ENCODE results near the gene EID1. TPM values are rescaled to one million over a fixed set of nuclear protein-coding genes. Genes with fewer than 3 reads are reported as not detected.

The EID1 gene
- total RNA-seq, 2 donors from 2014 or later = 108 to 119 TPM

DNA sequence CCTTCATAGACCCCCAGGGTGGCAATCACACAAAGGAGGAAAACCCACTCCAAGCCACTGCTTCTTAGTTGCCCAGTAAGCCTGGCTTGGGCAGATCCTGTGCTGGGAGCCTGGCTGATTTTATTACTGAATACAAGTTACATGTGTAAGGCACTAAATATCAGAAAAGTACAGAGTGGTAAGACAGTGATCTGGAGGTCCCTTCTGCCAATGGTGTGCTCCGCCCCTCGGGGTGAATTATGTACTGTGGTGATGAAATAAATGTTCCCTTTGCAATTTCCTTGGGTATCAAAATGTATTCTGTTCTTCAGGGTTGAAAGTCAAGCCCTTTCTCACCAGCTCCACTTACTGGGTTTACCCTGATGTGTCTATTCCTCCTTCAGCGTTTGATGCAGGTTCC lies 38.8 kb downstream of the EID1 start:
- WGBS, 2 experiments (ENCODE audit: insufficient coverage in 1 of 2, insufficient read length in 1 of 2) = 90 to 94% methylated on average over 2 to 3 of the region's 3 CpGs
- TF ChIP-seq, protein P1, sequence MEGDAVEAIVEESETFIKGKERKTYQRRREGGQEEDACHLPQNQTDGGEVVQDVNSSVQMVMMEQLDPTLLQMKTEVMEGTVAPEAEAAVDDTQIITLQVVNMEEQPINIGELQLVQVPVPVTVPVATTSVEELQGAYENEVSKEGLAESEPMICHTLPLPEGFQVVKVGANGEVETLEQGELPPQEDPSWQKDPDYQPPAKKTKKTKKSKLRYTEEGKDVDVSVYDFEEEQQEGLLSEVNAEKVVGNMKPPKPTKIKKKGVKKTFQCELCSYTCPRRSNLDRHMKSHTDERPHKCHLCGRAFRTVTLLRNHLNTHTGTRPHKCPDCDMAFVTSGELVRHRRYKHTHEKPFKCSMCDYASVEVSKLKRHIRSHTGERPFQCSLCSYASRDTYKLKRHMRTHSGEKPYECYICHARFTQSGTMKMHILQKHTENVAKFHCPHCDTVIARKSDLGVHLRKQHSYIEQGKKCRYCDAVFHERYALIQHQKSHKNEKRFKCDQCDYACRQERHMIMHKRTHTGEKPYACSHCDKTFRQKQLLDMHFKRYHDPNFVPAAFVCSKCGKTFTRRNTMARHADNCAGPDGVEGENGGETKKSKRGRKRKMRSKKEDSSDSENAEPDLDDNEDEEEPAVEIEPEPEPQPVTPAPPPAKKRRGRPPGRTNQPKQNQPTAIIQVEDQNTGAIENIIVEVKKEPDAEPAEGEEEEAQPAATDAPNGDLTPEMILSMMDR (conservative IDR thresholded peaks at IDR 0.05) = no peak
- H3K4me3 ChIP-seq (ENCODE audit: low read length) = no peak overlapping the region
- H3K27me3 ChIP-seq (ENCODE audit: control insufficient read depth, insufficient read depth, low read length, poor library complexity, severe bottlenecking) = no peaks in the 10 kb centered on the region
- no peak for DNase-seq
- H3K9me3 ChIP-seq (ENCODE audit: control insufficient read depth, low read length) = no peaks in the 10 kb centered on the region
- no peaks in the 10 kb centered on the region for H3K27me3 Mint-ChIP-seq (ENCODE audit: insufficient read depth)
- no peak overlapping the region for H3K27ac ChIP-seq (ENCODE audit: low read depth, low read length)
- no peaks in the 10 kb centered on the region for H3K4me1 ChIP-seq (ENCODE audit: control insufficient read depth, insufficient read depth, low read length)
- peaks cover 7% of the 10 kb centered on the region for H3K4me1 Mint-ChIP-seq
- H3K9ac ChIP-seq (ENCODE audit: extremely low read depth, low read length, poor library complexity, severe bottlenecking) = no peak overlapping the region
- H3K4me3 Mint-ChIP-seq = no peak overlapping the region
- no peaks in the 10 kb centered on the region for H3K9me3 Mint-ChIP-seq
- H3K36me3 ChIP-seq (ENCODE audit: control insufficient read depth, insufficient read depth, low read length) = no peaks in the 10 kb centered on the region
- H3K27ac Mint-ChIP-seq = no peak overlapping the region
- H3K36me3 Mint-ChIP-seq (ENCODE audit: low read depth) = no peaks in the 10 kb centered on the region

DNA sequence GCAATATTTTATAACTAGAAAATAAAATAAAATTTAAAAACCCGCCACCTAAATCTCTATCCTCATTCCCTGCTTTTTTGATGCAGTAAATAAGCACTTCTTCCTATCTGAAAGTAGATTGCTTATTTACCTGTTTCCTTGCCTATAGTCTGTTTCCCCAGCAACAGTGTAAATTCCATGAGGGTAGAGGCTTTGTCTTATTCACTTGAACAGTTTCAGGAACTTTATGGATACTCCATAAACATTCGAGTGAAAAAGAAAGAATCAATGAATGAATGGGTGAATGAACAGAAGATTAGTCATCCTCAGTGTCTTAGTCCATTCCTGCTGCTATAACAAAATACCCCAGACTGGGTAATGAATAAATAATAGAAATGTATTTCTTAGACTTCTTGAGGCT lies 44.1 kb downstream of the EID1 start:
- H3K27ac Mint-ChIP-seq = no peak overlapping the region
- TF ChIP-seq, protein P1 (conservative IDR thresholded peaks at IDR 0.05) = no peak
- no peaks in the 10 kb centered on the region for H3K4me1 Mint-ChIP-seq
- H3K36me3 Mint-ChIP-seq (ENCODE audit: low read depth) = no peaks in the 10 kb centered on the region
- no peak overlapping the region for H3K9ac ChIP-seq (ENCODE audit: extremely low read depth, low read length, poor library complexity, severe bottlenecking)
- no peaks in the 10 kb centered on the region for H3K36me3 ChIP-seq (ENCODE audit: control insufficient read depth, insufficient read depth, low read length)
- 100% methylated on average over 1 to 2 of the region's 2 CpGs for WGBS, 2 experiments (ENCODE audit: insufficient coverage in 1 of 2, insufficient read length in 1 of 2)
- no peak overlapping the region for H3K27ac ChIP-seq (ENCODE audit: low read depth, low read length)
- H3K9me3 ChIP-seq (ENCODE audit: control insufficient read depth, low read length) = no peaks in the 10 kb centered on the region
- H3K9me3 Mint-ChIP-seq = no peaks in the 10 kb centered on the region
- no peaks in the 10 kb centered on the region for H3K27me3 ChIP-seq (ENCODE audit: control insufficient read depth, insufficient read depth, low read length, poor library complexity, severe bottlenecking)
- H3K4me3 ChIP-seq (ENCODE audit: low read length) = no peak overlapping the region
- DNase-seq = no peak
- no peak overlapping the region for H3K4me3 Mint-ChIP-seq
- no peaks in the 10 kb centered on the region for H3K27me3 Mint-ChIP-seq (ENCODE audit: insufficient read depth)
- H3K4me1 ChIP-seq (ENCODE audit: control insufficient read depth, insufficient read depth, low read length) = no peaks in the 10 kb centered on the region

DNA sequence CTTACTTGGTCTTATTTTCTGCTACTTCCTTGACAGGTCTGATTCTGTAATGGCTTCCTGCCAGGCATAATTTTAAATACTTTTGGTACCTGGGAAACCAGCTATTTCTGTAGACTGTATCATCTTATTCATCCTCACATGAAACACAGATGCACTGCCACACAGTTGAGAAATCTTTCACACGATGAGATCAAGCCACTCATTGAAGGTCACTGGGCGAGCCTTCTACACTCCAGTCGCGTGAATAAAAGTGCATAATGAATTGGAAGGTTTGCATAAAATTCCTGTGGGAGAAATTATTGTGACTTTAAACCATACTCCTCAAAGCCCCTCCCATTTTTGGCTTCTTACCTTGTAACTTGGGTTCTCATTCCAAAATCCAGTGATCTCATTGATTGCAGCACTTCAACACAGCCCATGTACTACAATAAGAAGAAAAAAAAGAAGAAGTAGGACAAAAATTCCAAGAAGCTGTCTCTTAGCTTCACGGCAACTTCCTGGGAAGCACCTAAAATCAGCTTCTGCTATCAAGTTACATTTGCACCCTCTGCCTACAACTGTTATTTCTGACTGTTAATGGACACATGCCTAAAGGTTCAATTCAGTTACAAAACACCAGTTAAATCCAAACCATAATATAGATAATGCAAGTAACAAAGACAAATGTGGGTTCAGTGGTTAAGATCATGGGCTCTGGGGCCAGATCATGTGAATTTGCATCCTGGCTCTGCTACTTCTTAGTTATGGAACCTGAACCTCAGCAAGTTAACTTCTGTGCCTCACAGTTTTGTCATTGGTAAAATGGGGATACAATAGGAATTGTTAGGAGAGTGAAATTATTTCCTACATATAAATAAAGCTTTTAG lies 46.8 kb downstream of the EID1 start:
- H3K4me1 Mint-ChIP-seq = no peaks in the 10 kb centered on the region
- Histone ChIP-seq H3K36me3 (ENCODE audit: control insufficient read depth, insufficient read depth, low read length) (no peaks in the 10 kb centered on the region), H3K9ac (ENCODE audit: extremely low read depth, low read length, poor library complexity, severe bottlenecking) (no peak overlapping the region), H3K4me1 (ENCODE audit: control insufficient read depth, insufficient read depth, low read length) (no peaks in the 10 kb centered on the region), H3K27ac (ENCODE audit: low read depth, low read length) (no peak overlapping the region), H3K4me3 (ENCODE audit: low read length) (no peak overlapping the region), H3K9me3 (ENCODE audit: control insufficient read depth, low read length) (no peaks in the 10 kb centered on the region), H3K27me3 (ENCODE audit: control insufficient read depth, insufficient read depth, low read length, poor library complexity, severe bottlenecking) (no peaks in the 10 kb centered on the region)
- no peak overlapping the region for H3K4me3 Mint-ChIP-seq
- H3K27ac Mint-ChIP-seq = no peak overlapping the region
- no peaks in the 10 kb centered on the region for H3K9me3 Mint-ChIP-seq
- TF ChIP-seq, protein P1 (conservative IDR thresholded peaks at IDR 0.05) = no peak
- H3K36me3 Mint-ChIP-seq (ENCODE audit: low read depth) = no peaks in the 10 kb centered on the region
- 89 to 94% methylated on average over 4 to 5 of the region's 5 CpGs for WGBS, 2 experiments (ENCODE audit: insufficient coverage in 1 of 2, insufficient read length in 1 of 2)
- H3K27me3 Mint-ChIP-seq (ENCODE audit: insufficient read depth) = no peaks in the 10 kb centered on the region
- no peak for DNase-seq
